Left lung (tissue), 14 donors: ENCODE measurements around the gene ZIC4. TPM values are rescaled to one million over a fixed set of nuclear protein-coding genes. Genes with fewer than 3 reads are reported as not detected.

Experiments used
- ATAC-seq: fragments of 200-7000 bp; cut with Tn5 transposase; one replicate; pipeline ENCODE4 v1.9.1; 2020; ENCODE audit warnings: moderate library complexity
- DNase-seq, 4 donors: peaks; one replicate each; pipeline ENCODE4 v3.0.0-alpha.2; 2013 to 2020
- H3K27ac ChIP-seq, 2 donors: fragments of 200-600 bp; sonication (generic) in 1 of 2; one replicate each; pipeline versions ENCODE4 v1.5.0 to v1.8.0; 2020 to 2021
- H3K27me3 ChIP-seq, 2 donors: fragments of 200-600 bp; sonication (generic) in 1 of 2; one replicate each; pipeline versions ENCODE4 v1.5.0 to v1.8.0; 2020 to 2021
- H3K36me3 ChIP-seq, 2 donors: fragments of 200-600 bp; sonication (generic) in 1 of 2; one replicate each; pipeline versions ENCODE4 v1.5.0 to v1.8.0; 2020 to 2021
- H3K4me1 ChIP-seq, 2 donors: fragments of 200-600 bp; one replicate each; pipeline ENCODE4 v1.8.0; 2021
- H3K4me3 ChIP-seq, 2 donors: fragments of 200-600 bp; sonication (generic) in 1 of 2; one replicate each; pipeline versions ENCODE4 v1.5.0 to v1.8.0; 2020 to 2021; ENCODE audit warnings: mild to moderate bottlenecking in 1 of 2
- H3K9me3 ChIP-seq, 2 donors: fragments of 200-600 bp; sonication (generic) in 1 of 2; one replicate each; pipeline versions ENCODE4 v1.5.0 to v1.8.0; 2020 to 2021
- intact Hi-C, 2 donors: fragments of 100-400 bp; cut with DNase I; formaldehyde crosslinking; loops; one replicate each; pipeline versions ENCODE4 v1.11.2 to v1.14.2; 2022
- long read RNA-seq, 12 donors: library from polyadenylated mRNA in 2 of 12; unstranded in 2 of 12; transcript quantifications; one replicate each; pipeline ENCODE4 v2.0.0 and lab custom pipeline, GENCODE V29; 2019 to 2026
- polyA plus RNA-seq, 6 donors: library from polyadenylated mRNA; unstranded; fragments of 120-200 nt; gene quantifications; one replicate each; pipeline ENCODE4 v1.2.1, GENCODE V29; 2013; ENCODE audit not compliant: insufficient read length in 6 of 6
- total RNA-seq, 2 donors: library from RNA; stranded (reverse); fragmentation: NEBNext Ultra II Directional; extraction: Animal tissue kit (Norgen Biotek cat#: 25700); gene quantifications; one replicate each; pipeline ENCODE4 v1.2.1, GENCODE V29; 2021
- TF ChIP-seq, protein P1 (sequence below), 2 donors: fragments of 200-600 bp; sonication (generic) in 1 of 2; IDR thresholded peaks; one replicate each; pipeline versions ENCODE4 v1.5.0 to v1.8.0; 2021; ENCODE audit warnings: antibody characterized with exemption in 2 of 2
- donor health status: DM: no; HTN: yes; CAD: no.
- donor health status: DM: no; HTN: no; CAD: no.

ZIC4 gene
- total RNA-seq (not detected), polyA plus RNA-seq (not detected)
- long read RNA-seq, donor 1: 0 reads
- long read RNA-seq, donor 2: 0 reads
- long read RNA-seq, donor 3: 0 reads
- long read RNA-seq, donor 4: 0 reads
- long read RNA-seq, donor 5: 0 reads
- long read RNA-seq, donor 6: 0 reads
- long read RNA-seq, donor 7: 0 reads
- long read RNA-seq, donor 8: 0 reads
- long read RNA-seq, donor 9: 0 reads
- long read RNA-seq, donor 10: 0 reads
- long read RNA-seq, donor 11, full-length matches to known transcripts: 3 of 98 reads
- long read RNA-seq, donor 11, partial matches to known transcripts: 95 of 98 reads
- long read RNA-seq, donor 11, other reads (novel, unspliced or antisense): 0 of 98 reads
- long read RNA-seq, donor 12: 0 reads

DNA sequence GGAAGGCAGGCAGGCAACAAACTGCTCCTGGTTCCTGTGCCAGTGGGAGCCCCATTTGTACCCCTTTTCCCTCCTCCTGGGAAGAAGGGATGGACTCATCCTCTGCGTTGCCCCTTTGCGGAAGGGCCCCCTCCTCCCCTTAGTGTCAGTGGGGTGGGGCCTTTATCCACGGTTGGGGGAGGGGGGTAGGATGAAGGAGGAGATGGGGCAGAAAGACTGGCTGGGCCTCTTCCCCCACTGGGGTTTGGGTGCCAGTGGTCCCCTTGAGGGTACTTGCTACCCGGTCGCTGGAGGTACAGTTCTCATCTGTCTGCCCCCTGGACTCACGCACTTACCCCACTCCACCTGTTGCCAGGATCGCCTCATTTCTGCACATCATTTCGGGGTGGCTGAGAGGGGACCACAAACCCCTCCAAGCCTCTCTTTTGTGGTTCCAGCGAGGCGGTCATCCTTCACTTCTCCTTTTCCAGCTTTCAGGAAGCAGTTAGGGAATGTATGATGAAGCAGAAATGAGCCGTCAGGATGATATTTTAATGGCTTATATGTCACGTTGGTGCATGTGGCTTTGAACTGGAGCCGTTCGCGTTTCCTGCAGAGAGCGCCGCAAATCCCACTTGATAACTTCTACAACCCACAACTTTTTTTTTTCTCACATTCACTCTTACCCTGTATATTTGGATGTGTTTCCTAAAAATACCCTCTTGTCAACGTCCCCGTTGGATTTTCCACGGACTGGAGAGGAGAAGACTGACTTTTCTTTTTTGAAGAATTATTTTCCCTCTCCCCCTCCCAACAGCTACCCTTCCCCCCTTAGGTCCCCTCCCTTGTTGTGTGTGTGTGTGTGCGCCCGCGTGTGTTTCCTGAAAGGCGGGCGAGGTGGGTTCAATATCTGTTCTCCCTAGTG is at the start of gene ZIC4:
Gene ZIC4 (minus strand): TSS at position 516 of the 904 bp plus-strand sequence. CDS start 3,746 bp downstream, outside the sequence.
- Histone ChIP-seq H3K27ac (no peak within 1 kb of the TSS), H3K4me3 (no peak within 1 kb of the TSS), H3K36me3 (no peaks in the 10 kb centered on the region), H3K9me3 (no peaks in the 10 kb centered on the region), H3K27me3 (peaks cover 98 to 100% of the 10 kb centered on the region in 2 donors), H3K4me1 (peaks cover 7 to 18% of the 10 kb centered on the region in 2 donors)
- TF ChIP-seq, protein P1, sequence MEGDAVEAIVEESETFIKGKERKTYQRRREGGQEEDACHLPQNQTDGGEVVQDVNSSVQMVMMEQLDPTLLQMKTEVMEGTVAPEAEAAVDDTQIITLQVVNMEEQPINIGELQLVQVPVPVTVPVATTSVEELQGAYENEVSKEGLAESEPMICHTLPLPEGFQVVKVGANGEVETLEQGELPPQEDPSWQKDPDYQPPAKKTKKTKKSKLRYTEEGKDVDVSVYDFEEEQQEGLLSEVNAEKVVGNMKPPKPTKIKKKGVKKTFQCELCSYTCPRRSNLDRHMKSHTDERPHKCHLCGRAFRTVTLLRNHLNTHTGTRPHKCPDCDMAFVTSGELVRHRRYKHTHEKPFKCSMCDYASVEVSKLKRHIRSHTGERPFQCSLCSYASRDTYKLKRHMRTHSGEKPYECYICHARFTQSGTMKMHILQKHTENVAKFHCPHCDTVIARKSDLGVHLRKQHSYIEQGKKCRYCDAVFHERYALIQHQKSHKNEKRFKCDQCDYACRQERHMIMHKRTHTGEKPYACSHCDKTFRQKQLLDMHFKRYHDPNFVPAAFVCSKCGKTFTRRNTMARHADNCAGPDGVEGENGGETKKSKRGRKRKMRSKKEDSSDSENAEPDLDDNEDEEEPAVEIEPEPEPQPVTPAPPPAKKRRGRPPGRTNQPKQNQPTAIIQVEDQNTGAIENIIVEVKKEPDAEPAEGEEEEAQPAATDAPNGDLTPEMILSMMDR (IDR thresholded peaks at IDR 0.05): no peak
- intact Hi-C loops: no loop called here
- DNase-seq: no peak
- ATAC-seq: no peak

DNA sequence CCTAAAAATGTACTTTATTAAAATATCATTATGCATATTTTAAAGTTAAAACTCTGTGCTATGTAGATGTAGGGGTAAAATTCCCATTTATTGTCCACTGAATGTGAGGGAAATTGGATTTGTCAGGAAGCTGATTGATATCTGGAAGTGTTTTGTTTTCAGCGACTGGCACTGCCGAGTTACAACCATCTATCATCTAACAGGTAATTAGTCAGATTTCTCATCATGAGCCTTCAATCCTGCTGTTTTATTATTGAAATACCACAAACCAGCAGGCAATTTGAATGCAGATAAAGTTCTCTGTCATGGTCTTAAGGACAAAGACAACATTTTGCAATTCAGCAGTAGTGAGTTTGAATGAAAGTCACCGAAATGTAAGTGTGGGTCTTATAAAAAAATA is 43.3 kb upstream of the ZIC4 start:
- no peaks in the 10 kb centered on the region for H3K4me1 ChIP-seq
- H3K27me3 ChIP-seq: no peaks in the 10 kb centered on the region
- H3K9me3 ChIP-seq: no peaks in the 10 kb centered on the region
- no peak overlapping the region for H3K27ac ChIP-seq
- DNase-seq: no peak
- TF ChIP-seq, protein P1 (IDR thresholded peaks at IDR 0.05): no peak
- no peaks in the 10 kb centered on the region for H3K36me3 ChIP-seq
- no peak overlapping the region for H3K4me3 ChIP-seq
- ATAC-seq: no peak
- intact Hi-C loops: no loop called here

DNA sequence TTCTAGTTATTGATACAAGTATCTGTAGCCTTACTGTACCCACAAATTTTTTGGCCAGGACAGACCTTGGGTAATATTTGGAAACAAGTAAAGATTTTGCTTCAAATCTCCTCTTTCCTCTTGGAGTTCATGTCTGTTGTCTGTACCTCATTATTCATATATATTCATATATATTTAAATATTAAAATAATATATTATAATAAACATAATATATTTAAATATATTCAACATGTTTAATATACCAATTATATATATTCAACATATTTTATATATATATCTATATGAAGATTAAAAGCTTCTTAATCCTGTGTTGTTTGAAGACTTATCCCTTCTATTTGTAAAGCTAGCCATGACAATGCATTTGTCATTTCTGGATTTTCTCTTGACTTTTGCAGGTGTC is 40.9 kb upstream of the ZIC4 start:
- no peak overlapping the region for H3K27ac ChIP-seq
- no peak overlapping the region for H3K4me3 ChIP-seq
- H3K9me3 ChIP-seq: no peaks in the 10 kb centered on the region
- H3K36me3 ChIP-seq: no peaks in the 10 kb centered on the region
- H3K4me1 ChIP-seq: no peaks in the 10 kb centered on the region
- intact Hi-C loops: no loop called here
- no peaks in the 10 kb centered on the region for H3K27me3 ChIP-seq
- DNase-seq: no peak
- TF ChIP-seq, protein P1 (IDR thresholded peaks at IDR 0.05): no peak
- ATAC-seq: no peak

DNA sequence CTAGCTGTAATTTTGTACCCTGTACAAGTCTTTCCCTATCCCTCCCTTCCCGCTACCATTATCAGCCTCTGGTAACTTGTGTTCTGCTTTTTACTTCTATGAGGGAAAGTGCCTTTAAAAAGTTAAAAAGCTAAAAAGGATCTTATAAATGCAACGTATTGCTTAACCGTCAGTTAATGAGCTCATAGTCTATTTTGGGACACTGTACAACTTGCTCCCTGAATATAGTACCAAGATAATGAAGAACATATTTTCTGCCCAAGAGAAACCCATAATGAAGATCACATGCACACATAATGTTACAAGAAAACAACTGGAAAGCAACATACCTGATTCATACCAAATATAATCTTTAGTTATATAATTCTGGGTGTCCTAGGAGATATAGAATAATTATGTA is 25.4 kb upstream of the ZIC4 start:
- Histone ChIP-seq H3K27ac (no peak overlapping the region), H3K4me3 (no peak overlapping the region), H3K27me3 (peaks cover 11 to 38% of the 10 kb centered on the region in 2 donors), H3K9me3 (no peaks in the 10 kb centered on the region), H3K36me3 (no peaks in the 10 kb centered on the region), H3K4me1 (no peaks in the 10 kb centered on the region)
- intact Hi-C loops: no loop called here
- no peak for ATAC-seq
- DNase-seq: peak in 1 of 4 donors; percentile 10
- TF ChIP-seq, protein P1 (IDR thresholded peaks at IDR 0.05): no peak

DNA sequence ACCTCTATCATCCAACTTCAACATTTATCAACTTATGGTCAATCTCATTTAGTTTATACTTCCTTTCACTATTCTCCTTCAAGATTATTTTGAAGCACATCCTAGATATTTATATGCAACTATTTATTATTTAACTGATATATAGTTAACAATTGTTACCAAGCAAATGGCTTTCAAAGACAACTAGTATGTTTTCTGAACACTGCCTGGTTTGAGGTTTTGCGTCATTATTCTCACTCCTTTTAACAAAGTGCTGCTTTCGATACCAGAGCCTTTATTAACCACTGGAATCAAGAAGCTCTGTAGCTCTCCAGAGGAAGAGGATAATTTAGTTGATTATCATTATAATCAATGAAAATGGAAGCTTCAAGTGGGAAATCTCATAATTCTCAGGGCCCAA is 22.4 kb upstream of the ZIC4 start:
- peaks cover 39 to 68% of the 10 kb centered on the region in 2 donors for H3K27me3 ChIP-seq
- no peaks in the 10 kb centered on the region for H3K4me1 ChIP-seq
- ATAC-seq (no peak), DNase-seq (no peak)
- intact Hi-C loops: no loop called here
- H3K9me3 ChIP-seq: no peaks in the 10 kb centered on the region
- H3K27ac ChIP-seq: no peak overlapping the region
- TF ChIP-seq, protein P1 (IDR thresholded peaks at IDR 0.05): no peak
- no peak overlapping the region for H3K4me3 ChIP-seq
- H3K36me3 ChIP-seq: no peaks in the 10 kb centered on the region
